ENCODE results near the gene CDK9.

DNA sequence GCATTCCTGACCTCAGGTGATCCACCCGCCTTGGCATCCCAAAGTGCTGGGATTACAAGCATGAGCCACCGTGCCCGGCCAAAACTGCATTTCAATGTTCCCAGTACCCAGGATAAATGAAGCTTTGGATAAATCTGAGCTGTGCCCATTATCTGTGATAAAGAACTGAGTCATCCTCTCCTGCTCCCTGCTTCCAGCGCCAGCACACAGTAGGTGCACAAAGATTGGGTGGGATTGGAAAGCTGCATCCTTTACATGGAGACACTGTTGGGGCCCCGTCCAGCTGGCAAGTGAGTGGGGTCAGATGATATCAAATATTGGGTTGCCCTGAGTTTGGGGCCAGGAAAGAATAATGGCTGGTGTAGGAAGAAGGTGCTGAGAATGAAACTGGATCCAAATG, 24.8 kb upstream of the CDK9 start:
- TF ChIP-seq SUZ12 (IDR thresholded peaks at IDR 0.05; ENCODE audit: extremely low read depth, insufficient read depth, insufficient read length) (no peak), YY1 (IDR thresholded peaks at IDR 0.05; ENCODE audit: insufficient read depth, insufficient read length) (no peak)
